ENCODE measurements around the gene PTBP2. TPM values are rescaled to one million over a fixed set of nuclear protein-coding genes. Genes with fewer than 3 reads are reported as not detected.
A peak's percentile ranks its signal among the peaks of the same experiment; 100 is the strongest.

Gene PTBP2
- total RNA-seq, 1 donor from 2014 or later, result 8.1 TPM

DNA sequence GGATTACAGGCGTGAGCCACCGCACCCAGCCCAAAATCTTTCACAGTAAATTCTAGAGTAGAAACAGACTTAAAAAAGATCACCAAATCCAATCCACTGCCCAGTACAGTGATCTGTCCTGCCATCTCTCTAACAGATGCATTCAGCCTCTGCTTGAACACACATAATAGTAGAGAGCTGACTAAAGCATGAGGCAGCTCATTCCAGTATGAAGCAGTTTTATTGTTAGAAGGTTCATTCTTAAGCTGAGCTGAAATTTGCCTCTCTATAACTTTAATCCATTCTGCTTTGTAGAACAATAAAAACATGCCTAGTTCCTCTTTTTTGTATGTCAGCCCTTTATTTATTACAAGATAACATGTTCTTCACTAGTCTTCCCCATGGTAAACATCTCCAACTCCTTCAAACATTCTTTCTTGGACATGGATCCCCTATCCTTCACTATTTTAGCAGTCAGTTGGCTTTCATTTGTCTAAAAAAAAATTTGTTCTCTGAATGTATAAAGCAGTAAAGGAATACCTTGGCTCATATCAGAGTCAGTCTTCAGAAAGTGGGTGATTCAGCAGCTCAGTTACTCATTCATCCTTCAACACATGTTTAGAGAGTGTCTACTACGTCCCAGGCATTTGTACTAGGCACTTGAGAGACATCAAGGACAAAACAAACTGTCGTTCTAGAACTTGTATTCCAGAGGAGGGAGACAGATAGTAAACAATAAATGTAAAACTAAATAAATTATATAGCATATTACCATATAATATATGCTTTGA lies 10.7 kb upstream of the PTBP2 start:
- TF ChIP-seq, protein P1, sequence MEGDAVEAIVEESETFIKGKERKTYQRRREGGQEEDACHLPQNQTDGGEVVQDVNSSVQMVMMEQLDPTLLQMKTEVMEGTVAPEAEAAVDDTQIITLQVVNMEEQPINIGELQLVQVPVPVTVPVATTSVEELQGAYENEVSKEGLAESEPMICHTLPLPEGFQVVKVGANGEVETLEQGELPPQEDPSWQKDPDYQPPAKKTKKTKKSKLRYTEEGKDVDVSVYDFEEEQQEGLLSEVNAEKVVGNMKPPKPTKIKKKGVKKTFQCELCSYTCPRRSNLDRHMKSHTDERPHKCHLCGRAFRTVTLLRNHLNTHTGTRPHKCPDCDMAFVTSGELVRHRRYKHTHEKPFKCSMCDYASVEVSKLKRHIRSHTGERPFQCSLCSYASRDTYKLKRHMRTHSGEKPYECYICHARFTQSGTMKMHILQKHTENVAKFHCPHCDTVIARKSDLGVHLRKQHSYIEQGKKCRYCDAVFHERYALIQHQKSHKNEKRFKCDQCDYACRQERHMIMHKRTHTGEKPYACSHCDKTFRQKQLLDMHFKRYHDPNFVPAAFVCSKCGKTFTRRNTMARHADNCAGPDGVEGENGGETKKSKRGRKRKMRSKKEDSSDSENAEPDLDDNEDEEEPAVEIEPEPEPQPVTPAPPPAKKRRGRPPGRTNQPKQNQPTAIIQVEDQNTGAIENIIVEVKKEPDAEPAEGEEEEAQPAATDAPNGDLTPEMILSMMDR (IDR thresholded peaks at IDR 0.05; ENCODE audit: insufficient read depth, low read length, poor library complexity, severe bottlenecking), result no peak
- Histone ChIP-seq H3K36me3 (ENCODE audit: control insufficient read depth, insufficient read depth, low read length) (no peaks in the 10 kb centered on the region), H3K4me3 (ENCODE audit: low read depth, low read length) (no peak overlapping the region), H3K27me3 (ENCODE audit: control insufficient read depth, insufficient read depth, low read length) (no peaks in the 10 kb centered on the region)
- DNase-seq (ENCODE audit: low read depth), result no peak

- TF ChIP-seq, protein P1 (IDR thresholded peaks at IDR 0.05; ENCODE audit: insufficient read depth, low read length, poor library complexity, severe bottlenecking), result no peak
- Histone ChIP-seq H3K36me3 (ENCODE audit: control insufficient read depth, insufficient read depth, low read length) (no peaks in the 10 kb centered on the region), H3K4me3 (ENCODE audit: low read depth, low read length) (no peak overlapping the region), H3K27me3 (ENCODE audit: control insufficient read depth, insufficient read depth, low read length) (no peaks in the 10 kb centered on the region)
- no peak for DNase-seq (ENCODE audit: low read depth)
These were observed 7.9 kb upstream of the PTBP2 start for GRCh38 chr1:96713649-96714048.

DNA sequence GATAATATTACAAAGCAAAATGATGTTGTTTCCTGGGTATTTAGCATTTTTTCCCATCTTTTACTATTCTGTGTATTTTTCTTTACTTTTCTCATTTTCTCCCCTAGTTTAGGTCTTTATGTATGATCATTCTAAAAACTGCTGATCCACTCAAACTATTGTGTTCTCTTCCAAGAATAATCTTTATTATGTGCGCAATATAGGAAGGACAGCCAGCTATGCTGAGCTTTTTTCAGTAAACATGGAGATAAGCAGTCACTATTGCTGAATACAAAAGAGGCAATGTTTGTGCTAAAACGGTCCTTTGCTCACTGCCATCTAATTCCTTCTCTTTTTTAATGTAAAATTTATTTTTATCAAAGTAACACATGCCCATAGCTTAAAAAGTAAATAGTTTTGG lies 6.7 kb upstream of the PTBP2 start:
- TF ChIP-seq, protein P1 (IDR thresholded peaks at IDR 0.05; ENCODE audit: insufficient read depth, low read length, poor library complexity, severe bottlenecking), result no peak
- H3K27me3 ChIP-seq (ENCODE audit: control insufficient read depth, insufficient read depth, low read length), result no peaks in the 10 kb centered on the region
- H3K36me3 ChIP-seq (ENCODE audit: control insufficient read depth, insufficient read depth, low read length), result no peaks in the 10 kb centered on the region
- no peak for DNase-seq (ENCODE audit: low read depth)
- no peak overlapping the region for H3K4me3 ChIP-seq (ENCODE audit: low read depth, low read length)

DNA sequence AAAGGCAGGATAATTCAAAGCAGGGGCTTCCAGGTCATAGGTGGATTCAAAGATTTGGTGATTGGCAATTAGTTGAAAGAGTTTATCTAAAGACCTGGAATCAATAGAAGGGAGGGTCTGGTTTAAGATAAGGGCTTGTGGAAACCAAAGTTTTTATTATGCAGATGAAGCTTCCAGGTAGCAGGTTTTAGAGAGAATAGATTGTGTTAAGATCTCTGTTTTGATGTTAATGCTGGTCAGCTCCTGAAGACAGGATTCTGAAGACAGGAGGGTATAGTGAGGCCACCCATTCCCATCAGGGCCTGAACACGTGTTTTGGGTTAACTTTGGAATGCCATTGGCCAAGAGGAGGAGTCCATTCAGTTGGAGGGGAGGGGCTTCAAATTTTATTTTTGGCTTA lies 6.1 kb upstream of the PTBP2 start:
- no peak for DNase-seq (ENCODE audit: low read depth)
- H3K27me3 ChIP-seq (ENCODE audit: control insufficient read depth, insufficient read depth, low read length), result no peaks in the 10 kb centered on the region
- no peak overlapping the region for H3K4me3 ChIP-seq (ENCODE audit: low read depth, low read length)
- H3K36me3 ChIP-seq (ENCODE audit: control insufficient read depth, insufficient read depth, low read length), result no peaks in the 10 kb centered on the region
- TF ChIP-seq, protein P1 (IDR thresholded peaks at IDR 0.05; ENCODE audit: insufficient read depth, low read length, poor library complexity, severe bottlenecking), result no peak

DNA sequence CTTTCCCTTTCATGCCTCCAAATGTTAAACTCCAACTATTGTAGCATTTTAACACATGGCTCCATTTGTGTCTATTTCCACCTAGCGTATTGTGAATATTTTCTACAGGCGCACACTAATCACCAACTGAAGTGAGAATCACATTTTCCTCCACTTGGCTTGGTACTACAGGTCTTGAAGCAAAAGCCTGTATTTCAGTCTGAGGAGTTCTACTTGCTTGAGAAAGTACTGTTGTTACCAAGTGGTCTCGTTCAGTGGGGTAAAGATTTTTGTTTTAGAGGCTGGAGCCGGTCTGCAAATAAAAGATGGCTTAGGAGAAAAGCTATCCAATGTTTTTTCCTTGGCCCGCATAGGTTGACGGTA lies 550 bp upstream of the PTBP2 start:
- Histone ChIP-seq H3K4me3 (ENCODE audit: low read depth, low read length) (peak overlapping the region; percentile 99), H3K36me3 (ENCODE audit: control insufficient read depth, insufficient read depth, low read length) (no peaks in the 10 kb centered on the region), H3K27me3 (ENCODE audit: control insufficient read depth, insufficient read depth, low read length) (no peaks in the 10 kb centered on the region)
- TF ChIP-seq, protein P1 (IDR thresholded peaks at IDR 0.05; ENCODE audit: insufficient read depth, low read length, poor library complexity, severe bottlenecking), result no peak
- DNase-seq (ENCODE audit: low read depth), result no peak

Data from kidney epithelial cell (primary cell).